Type B pancreatic cell (in vitro differentiated cells): ENCODE results near the gene TUBGCP6. TPM values are rescaled to one million over a fixed set of nuclear protein-coding genes. Genes with fewer than 3 reads are reported as not detected.

Source experiments
- DNase-seq: peaks from one replicate; pipeline ENCODE4 v3.0.0; 2021; ENCODE audit warnings: mixed read lengths; ENCODE audit not compliant: unreplicated experiment; ENCODE audit errors: extremely low spot score
- H3K27ac Mint-ChIP-seq: 2 replicates; pipeline ENCODE4 v1.8.0; 2021; ENCODE audit warnings: mild to moderate bottlenecking, mixed read lengths
- H3K27me3 Mint-ChIP-seq: 2 replicates; pipeline ENCODE4 v1.8.0; 2021; ENCODE audit warnings: mixed read lengths
- H3K36me3 Mint-ChIP-seq: 2 replicates; pipeline ENCODE4 v1.8.0; 2021; ENCODE audit warnings: mixed read lengths
- H3K4me1 Mint-ChIP-seq: one replicate; pipeline ENCODE4 v1.8.0; 2021; ENCODE audit warnings: mixed read lengths; ENCODE audit not compliant: unreplicated experiment
- H3K4me3 Mint-ChIP-seq: 2 replicates; pipeline ENCODE4 v1.8.0; 2021; ENCODE audit warnings: mild to moderate bottlenecking, mixed read lengths
- H3K9me3 Mint-ChIP-seq: 2 replicates; pipeline ENCODE4 v1.8.0; 2021; ENCODE audit warnings: mixed read lengths
- total RNA-seq: library from RNA; stranded (reverse); gene quantifications from 2 replicates; pipeline ENCODE4 v1.2.1, GENCODE V29; 2021; ENCODE audit warnings: low replicate concordance
- TF ChIP-seq, protein P1 (sequence below): fragments of 200-600 bp; sonication (generic); conservative IDR thresholded peaks from 2 replicates; pipeline ENCODE4 v1.5.0; 2021; ENCODE audit warnings: antibody characterized with exemption, mild to moderate bottlenecking

The TUBGCP6 gene
- total RNA-seq, 1 donor from 2014 or later, result 51.4 TPM

DNA sequence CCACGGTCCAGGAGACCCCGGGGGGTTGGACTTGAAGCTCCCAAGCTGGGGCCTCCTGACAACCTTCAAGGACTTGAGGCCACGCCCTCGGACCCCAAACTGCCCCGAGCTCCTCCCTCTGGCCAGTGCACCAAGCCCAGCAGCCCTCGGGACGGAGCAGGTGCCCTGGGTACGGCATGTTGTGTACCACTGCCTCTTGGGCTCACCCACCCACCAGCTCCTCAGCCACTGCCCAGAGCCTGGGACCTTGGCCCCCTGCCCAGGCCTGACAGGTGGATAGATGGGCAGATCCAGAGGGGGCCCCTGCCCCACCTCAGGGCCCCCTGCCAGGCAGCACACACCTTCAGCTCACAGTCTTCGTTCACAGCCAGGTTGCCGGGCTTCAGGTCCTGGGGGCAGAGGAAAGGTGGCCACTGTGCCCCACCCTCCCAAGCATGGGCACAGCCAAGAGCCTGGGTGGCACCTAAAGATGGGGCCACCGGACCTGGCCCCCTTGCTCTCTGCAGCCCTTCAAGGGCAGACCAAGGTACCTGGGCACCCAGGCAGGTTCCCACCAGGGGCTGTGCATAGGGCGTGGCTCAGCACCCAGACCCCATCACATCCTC is 11.5 kb upstream of the TUBGCP6 start:
- Mint-ChIP-seq H3K4me3 (no peak overlapping the region), H3K4me1 (no peaks in the 10 kb centered on the region), H3K27me3 (no peaks in the 10 kb centered on the region), H3K9me3 (no peaks in the 10 kb centered on the region), H3K36me3 (no peaks in the 10 kb centered on the region), H3K27ac (no peak overlapping the region)
- DNase-seq, result no peak
- TF ChIP-seq, protein P1, sequence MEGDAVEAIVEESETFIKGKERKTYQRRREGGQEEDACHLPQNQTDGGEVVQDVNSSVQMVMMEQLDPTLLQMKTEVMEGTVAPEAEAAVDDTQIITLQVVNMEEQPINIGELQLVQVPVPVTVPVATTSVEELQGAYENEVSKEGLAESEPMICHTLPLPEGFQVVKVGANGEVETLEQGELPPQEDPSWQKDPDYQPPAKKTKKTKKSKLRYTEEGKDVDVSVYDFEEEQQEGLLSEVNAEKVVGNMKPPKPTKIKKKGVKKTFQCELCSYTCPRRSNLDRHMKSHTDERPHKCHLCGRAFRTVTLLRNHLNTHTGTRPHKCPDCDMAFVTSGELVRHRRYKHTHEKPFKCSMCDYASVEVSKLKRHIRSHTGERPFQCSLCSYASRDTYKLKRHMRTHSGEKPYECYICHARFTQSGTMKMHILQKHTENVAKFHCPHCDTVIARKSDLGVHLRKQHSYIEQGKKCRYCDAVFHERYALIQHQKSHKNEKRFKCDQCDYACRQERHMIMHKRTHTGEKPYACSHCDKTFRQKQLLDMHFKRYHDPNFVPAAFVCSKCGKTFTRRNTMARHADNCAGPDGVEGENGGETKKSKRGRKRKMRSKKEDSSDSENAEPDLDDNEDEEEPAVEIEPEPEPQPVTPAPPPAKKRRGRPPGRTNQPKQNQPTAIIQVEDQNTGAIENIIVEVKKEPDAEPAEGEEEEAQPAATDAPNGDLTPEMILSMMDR, result no peak

DNA sequence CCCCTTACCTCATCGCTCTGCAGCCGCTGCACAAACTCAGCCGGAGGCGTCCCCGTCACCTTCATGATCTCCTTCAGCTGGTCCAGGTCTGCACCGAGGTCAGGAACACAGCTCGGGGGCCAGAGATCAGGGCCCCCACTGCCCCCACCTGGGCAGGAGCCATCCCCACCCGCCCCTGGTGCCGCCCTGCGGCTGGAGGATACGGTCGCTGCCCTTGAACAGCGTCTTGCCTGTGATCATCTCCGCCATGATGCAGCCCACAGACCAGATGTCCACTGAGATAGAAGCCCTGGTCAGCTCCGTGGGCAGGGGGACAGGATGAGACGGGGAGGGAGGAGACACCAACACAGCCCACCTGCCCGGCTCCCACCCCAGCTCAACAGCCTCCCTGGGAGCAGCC is 10.8 kb upstream of the TUBGCP6 start:
- DNase-seq, result no peak
- TF ChIP-seq, protein P1, result no peak
- Mint-ChIP-seq H3K36me3 (no peaks in the 10 kb centered on the region), H3K27me3 (no peaks in the 10 kb centered on the region), H3K4me3 (no peak overlapping the region), H3K4me1 (no peaks in the 10 kb centered on the region), H3K27ac (no peak overlapping the region), H3K9me3 (no peaks in the 10 kb centered on the region)

DNA sequence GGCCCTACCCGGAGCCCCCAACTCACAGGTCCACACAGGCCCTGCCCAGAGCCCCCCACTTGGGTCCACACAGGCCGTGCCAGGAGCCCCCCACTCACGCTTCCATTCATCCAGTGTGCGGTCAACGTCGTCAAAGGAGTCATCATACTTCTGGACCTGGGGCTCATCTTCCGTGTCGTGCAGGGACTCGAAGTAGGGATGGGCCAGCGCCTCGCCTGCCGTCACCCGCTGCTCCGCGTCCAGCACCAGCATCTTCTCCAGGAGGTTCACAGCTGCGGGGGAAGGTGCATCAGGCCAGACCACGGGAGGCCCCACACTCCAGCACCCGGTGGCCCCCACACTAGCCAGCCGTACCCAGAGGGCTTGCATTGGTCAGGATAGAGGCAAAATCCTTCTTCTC is 10.3 kb upstream of the TUBGCP6 start:
- H3K9me3 Mint-ChIP-seq, result no peaks in the 10 kb centered on the region
- no peaks in the 10 kb centered on the region for H3K36me3 Mint-ChIP-seq
- DNase-seq, result no peak
- H3K4me1 Mint-ChIP-seq, result no peaks in the 10 kb centered on the region
- H3K4me3 Mint-ChIP-seq, result no peak overlapping the region
- no peak overlapping the region for H3K27ac Mint-ChIP-seq
- TF ChIP-seq, protein P1, result no peak
- H3K27me3 Mint-ChIP-seq, result no peaks in the 10 kb centered on the region

DNA sequence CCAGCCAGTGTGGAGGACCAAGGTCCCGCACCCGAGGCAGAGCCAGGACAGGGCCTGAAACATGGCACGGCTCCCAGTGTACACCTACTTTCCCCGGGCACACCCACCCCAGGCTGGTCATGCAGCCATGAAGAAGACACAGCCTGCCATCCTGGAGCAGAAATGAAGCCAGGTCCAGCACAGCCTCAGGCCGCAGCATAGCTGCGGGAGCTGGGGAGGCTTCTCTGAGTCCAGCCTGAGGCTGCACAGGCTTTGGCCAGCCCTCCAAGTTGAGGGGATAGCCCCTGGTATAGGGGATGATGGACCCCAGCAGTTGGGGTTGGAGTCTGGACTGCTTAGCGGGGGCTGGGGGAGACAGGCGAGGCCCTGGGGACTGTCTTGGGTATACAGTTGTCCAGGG is 9.1 kb upstream of the TUBGCP6 start:
- no peak overlapping the region for H3K4me3 Mint-ChIP-seq

DNA sequence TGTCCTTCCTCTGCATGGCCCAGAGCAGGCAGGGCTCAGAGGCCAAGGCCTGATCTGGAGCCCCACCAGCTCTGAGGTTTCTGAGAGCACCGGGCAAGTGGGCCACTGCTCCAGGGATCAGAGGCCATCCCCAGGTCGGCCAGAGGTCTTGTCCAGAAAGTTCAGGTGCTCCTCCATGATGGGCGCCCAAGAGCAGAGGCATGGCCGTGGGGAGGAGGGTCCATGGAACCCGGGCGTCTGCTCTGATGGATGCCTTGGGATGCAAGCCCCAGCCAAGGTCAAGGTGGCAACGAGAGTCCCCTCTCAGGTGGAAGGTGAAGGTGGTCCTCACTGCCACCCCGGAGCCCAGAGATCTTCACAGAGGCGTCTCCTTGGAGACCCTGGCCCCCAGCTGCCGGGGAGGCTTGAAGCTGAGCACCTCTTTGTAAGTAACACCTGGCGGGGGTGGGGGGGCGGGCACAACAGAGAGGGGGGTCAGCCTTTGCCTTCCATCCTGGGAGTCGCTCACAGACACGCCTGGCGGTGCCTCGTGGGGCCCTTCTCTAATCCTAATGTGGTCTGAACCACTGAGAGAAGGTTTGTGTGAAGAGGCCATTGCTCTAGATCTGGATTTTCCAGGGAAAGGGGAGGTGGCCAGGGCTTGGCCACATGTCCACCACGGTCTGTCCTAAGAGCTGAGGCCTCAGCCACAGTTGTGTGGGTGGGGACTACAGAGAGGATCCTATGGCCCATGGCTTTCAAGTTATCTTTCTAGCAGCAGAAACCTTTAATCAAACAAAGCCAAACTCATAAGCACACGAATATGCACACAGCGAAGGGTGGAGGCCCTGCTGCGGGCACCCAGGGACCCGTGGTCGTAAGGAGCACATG is 8.5 kb upstream of the TUBGCP6 start:
- H3K27me3 Mint-ChIP-seq, result no peaks in the 10 kb centered on the region
- DNase-seq, result no peak
- no peak overlapping the region for H3K27ac Mint-ChIP-seq
- no peaks in the 10 kb centered on the region for H3K9me3 Mint-ChIP-seq
- no peak overlapping the region for H3K4me3 Mint-ChIP-seq
- TF ChIP-seq, protein P1, result no peak
- H3K4me1 Mint-ChIP-seq, result no peaks in the 10 kb centered on the region
- no peaks in the 10 kb centered on the region for H3K36me3 Mint-ChIP-seq

More for the DNA sequence above, 9.1 kb upstream of the TUBGCP6 start:
- H3K27ac Mint-ChIP-seq, result no peak overlapping the region
- no peaks in the 10 kb centered on the region for H3K27me3 Mint-ChIP-seq
- no peaks in the 10 kb centered on the region for H3K36me3 Mint-ChIP-seq
- H3K9me3 Mint-ChIP-seq, result no peaks in the 10 kb centered on the region
- DNase-seq, result no peak
- no peaks in the 10 kb centered on the region for H3K4me1 Mint-ChIP-seq
- TF ChIP-seq, protein P1, result no peak
